Kidney (tissue), 22 donors: Measurements from ENCODE around the gene DNAJC25. TPM values are rescaled to one million over a fixed set of nuclear protein-coding genes. Genes with fewer than 3 reads are reported as not detected.

ENCODE experiments used
- DNase-seq, 5 donors: peaks; one replicate each; pipeline ENCODE4 v3.0.0-alpha.2; 2013 to 2020
- FAIRE-seq: peaks from 2 replicates; lab custom pipeline; 2012; peaks lifted over from hg19 to GRCh38; lab: Jason Lieb, UNC
- H3K27ac ChIP-seq, 2 donors: one replicate each; pipeline ENCODE4 v1.7.0; 2013; ENCODE audit warnings: low read depth in 2 of 2, low read length in 2 of 2, inconsistent platforms in 1 of 2
- H3K27me3 ChIP-seq: one replicate; pipeline ENCODE4 v1.7.1; 2013; ENCODE audit warnings: low read length, inconsistent platforms; ENCODE audit not compliant: control insufficient read depth, insufficient read depth
- H3K36me3 ChIP-seq, 3 donors: one replicate each; pipeline versions ENCODE4 v1.7.0 to v1.7.1; 2013; ENCODE audit warnings: low read length in 3 of 3, control low read depth in 1 of 3, inconsistent platforms in 1 of 3; ENCODE audit not compliant: insufficient read depth in 3 of 3, control insufficient read depth in 2 of 3
- H3K4me1 ChIP-seq, 3 donors: one replicate each; pipeline versions ENCODE4 v1.7.0 to v1.7.1; 2013; ENCODE audit warnings: low read length in 3 of 3, inconsistent platforms in 1 of 3, low read depth in 1 of 3; ENCODE audit not compliant: control insufficient read depth in 2 of 3, insufficient read depth in 2 of 3
- H3K4me3 ChIP-seq, 3 donors: one replicate each; pipeline versions ENCODE4 v1.7.0 to v1.8.1; 2013; ENCODE audit warnings: low read length in 3 of 3, control low read depth in 1 of 3, inconsistent platforms in 1 of 3
- H3K9ac ChIP-seq, 3 donors: one replicate each; pipeline versions ENCODE4 v1.7.0 to v1.7.1; 2013; ENCODE audit warnings: low read length in 3 of 3, control low read depth in 1 of 3, inconsistent platforms in 1 of 3
- H3K9me3 ChIP-seq, 3 donors: one replicate each; pipeline versions ENCODE4 v1.7.0 to v1.7.1; 2013; ENCODE audit warnings: low read length in 3 of 3, control low read depth in 1 of 3, inconsistent platforms in 1 of 3; ENCODE audit not compliant: control insufficient read depth in 2 of 3, insufficient read depth in 1 of 3
- CTCF ChIP-seq: IDR thresholded peaks from 3 replicates; pipeline ENCODE4 v1.5.1; 2012; ENCODE audit warnings: mild to moderate bottlenecking, moderate library complexity, borderline replicate concordance; ENCODE audit not compliant: insufficient read depth; ENCODE audit errors: extremely low read depth
- intact Hi-C: fragments of 100-400 bp; cut with DNase I; formaldehyde crosslinking; loops from one replicate; pipeline ENCODE4 v1.11.1; 2022
- long read RNA-seq, 10 donors: library from polyadenylated mRNA in 1 of 10; unstranded in 1 of 10; transcript quantifications; one replicate each; pipeline ENCODE4 v2.0.0 and lab custom pipeline, GENCODE V29; 2021 to 2026
- polyA plus RNA-seq: library from polyadenylated mRNA; stranded (reverse); fragments of 350-450 nt; fragmentation: Illumina TruSeq; extraction: RNeasy Lipid Tissue Mini Kit (QIAGEN cat#74804); gene quantifications from one replicate; pipeline ENCODE4 v1.2.3, GENCODE V29; 2014; ENCODE audit warnings: low read depth, low replicate concordance; ENCODE audit not compliant: insufficient read depth
- total RNA-seq: library from RNA; stranded (reverse); fragmentation: NEBNext Ultra II Directional; extraction: Animal tissue kit (Norgen Biotek cat#: 25700); gene quantifications from one replicate; pipeline ENCODE4 v1.2.1, GENCODE V29; 2021
- donor health status: control.
- donor health status: control.
- donor health status: control.
- donor health status: control.
- donor health status: control.
- donor health status: DM: yes; HTN: yes; CAD: no.
- donor health status: Normal renal cell carcinoma (clear cell type).

The DNAJC25 gene
- total RNA-seq (8.2 TPM), polyA plus RNA-seq (13.1 TPM)
- long read RNA-seq, donor 1, partial matches to known transcripts, result 5 of 7 reads
- long read RNA-seq, donor 1, other reads (novel, unspliced or antisense), result 0 of 7 reads
- long read RNA-seq, donor 2, transcript DNAJC25-201 (4 exons, 2,268 nt), result major isoform, 8 of 10 reads
- long read RNA-seq, donor 2, partial matches to known transcripts, result 0 of 10 reads
- long read RNA-seq, donor 2, other reads (novel, unspliced or antisense), result 0 of 10 reads
- long read RNA-seq, donor 3, transcript DNAJC25-201 (4 exons, 2,268 nt), result major isoform, 8 of 16 reads
- long read RNA-seq, donor 3, partial matches to known transcripts, result 6 of 16 reads
- long read RNA-seq, donor 3, other reads (novel, unspliced or antisense), result 0 of 16 reads
- long read RNA-seq, donor 4, partial matches to known transcripts, result 0 of 6 reads
- long read RNA-seq, donor 4, other reads (novel, unspliced or antisense), result 0 of 6 reads
- long read RNA-seq, donor 5, result 0 reads
- long read RNA-seq, donor 6, partial matches to known transcripts, result 0 of 2 reads
- long read RNA-seq, donor 6, other reads (novel, unspliced or antisense), result 0 of 2 reads
- long read RNA-seq, donor 7, transcript DNAJC25-201 (4 exons, 2,268 nt), result major isoform, 6 of 11 reads
- long read RNA-seq, donor 7, partial matches to known transcripts, result 0 of 11 reads
- long read RNA-seq, donor 7, other reads (novel, unspliced or antisense), result 1 of 11 reads
- long read RNA-seq, donor 8, partial matches to known transcripts, result 0 of 4 reads
- long read RNA-seq, donor 8, other reads (novel, unspliced or antisense), result 0 of 4 reads
- long read RNA-seq, donor 9, partial matches to known transcripts, result 0 of 2 reads
- long read RNA-seq, donor 9, other reads (novel, unspliced or antisense), result 0 of 2 reads
- long read RNA-seq, donor 10, transcript DNAJC25-201 (4 exons, 2,268 nt), result major isoform, 5 of 7 reads
- long read RNA-seq, donor 10, partial matches to known transcripts, result 0 of 7 reads
- long read RNA-seq, donor 10, other reads (novel, unspliced or antisense), result 0 of 7 reads

GRCh38 chr9:111631214-111631971 lies at the start of gene DNAJC25:
TSS of gene DNAJC25 (plus strand) at chr9:111631334. CDS start at chr9:111631408, 74 bp downstream.
- FAIRE-seq (no peak), DNase-seq (peak; percentile 98 to 99 (median 99))
- no peak for TF ChIP-seq CTCF
- Histone ChIP-seq H3K9ac (peak within 1 kb of the TSS; percentile 85 to 96 (median 93)), H3K4me1 (peaks cover 0 to 12% (median 5%) of the 10 kb centered on the region in 3 donors), H3K4me3 (peak within 1 kb of the TSS; percentile 90 to 96 (median 96)), H3K27me3 (no peaks in the 10 kb centered on the region), H3K36me3 (peaks cover 0 to 3% (median 0%) of the 10 kb centered on the region in 3 donors), H3K27ac (peak within 1 kb of the TSS; percentile 85 to 86), H3K9me3 (no peaks in the 10 kb centered on the region)
- intact Hi-C loops, result no loop called here

- Histone ChIP-seq H3K4me3 (no peak overlapping the region), H3K36me3 (peaks cover 14 to 70% (median 51%) of the 10 kb centered on the region in 3 donors), H3K27ac (no peak overlapping the region), H3K9me3 (no peaks in the 10 kb centered on the region), H3K4me1 (no peaks in the 10 kb centered on the region), H3K9ac (no peak overlapping the region), H3K27me3 (no peaks in the 10 kb centered on the region)
- intact Hi-C loops, result no loop called here
- no peak for FAIRE-seq
- no peak for DNase-seq
- no peak for TF ChIP-seq CTCF
Measured at GRCh38 chr9:111582888-111583287, 48.2 kb upstream of the DNAJC25 start.

- Histone ChIP-seq H3K36me3 (peaks cover 10 to 50% (median 30%) of the 10 kb centered on the region in 3 donors), H3K9me3 (no peaks in the 10 kb centered on the region), H3K27ac (no peak overlapping the region), H3K9ac (no peak overlapping the region), H3K4me3 (no peak overlapping the region), H3K27me3 (no peaks in the 10 kb centered on the region), H3K4me1 (no peaks in the 10 kb centered on the region)
- FAIRE-seq (no peak), DNase-seq (no peak)
- intact Hi-C loops, result no loop called here
- no peak for TF ChIP-seq CTCF
Measured at GRCh38 chr9:111586378-111586777, 44.8 kb upstream of the DNAJC25 start.
